H1 (cell line): ENCODE measurements around the gene MYLK. TPM values are rescaled to one million over a fixed set of nuclear protein-coding genes. Genes with fewer than 3 reads are reported as not detected.

Experiments
- EGR1 ChIP-seq: IDR thresholded peaks from 2 replicates; pipeline ENCODE4 v1.6.1; 2011; ENCODE audit warnings: low read depth, low read length, borderline replicate concordance
- HDAC6 ChIP-seq: IDR thresholded peaks from one replicate; pipeline ENCODE4 v1.7.1; 2012; ENCODE audit warnings: low read depth, mild to moderate bottlenecking, inconsistent platforms, low read length, moderate library complexity
- JUND ChIP-seq: IDR thresholded peaks from 2 replicates; pipeline ENCODE4 v1.6.1; 2011; ENCODE audit warnings: mild to moderate bottlenecking, improper control_type of control experiment, low read length
- RNF2 ChIP-seq: fragments of 200-900, 300-1000 bp; sonication (generic); IDR thresholded peaks from 2 replicates; pipeline ENCODE4 v1.7.1; 2016; ENCODE audit warnings: borderline replicate concordance, low read depth, mild to moderate bottlenecking, antibody characterized with exemption, low read length; ENCODE audit not compliant: poor library complexity, severe bottlenecking; ENCODE audit errors: missing control alignments
- SAP30 ChIP-seq: fragments of 300-600 bp; sonication (generic); IDR thresholded peaks from 2 replicates; pipeline ENCODE4 v1.7.1; 2012; ENCODE audit warnings: low read length, moderate library complexity, mild to moderate bottlenecking, inconsistent platforms; ENCODE audit not compliant: insufficient read depth, insufficient replicate concordance
- SP4 ChIP-seq: IDR thresholded peaks from 2 replicates; pipeline ENCODE4 v1.6.1; 2012; ENCODE audit warnings: low read length, inconsistent platforms
- TAF7 ChIP-seq: optimal IDR thresholded peaks from 2 replicates; pipeline ENCODE3; 2011; ENCODE audit warnings: low read depth, mild to moderate bottlenecking, inconsistent platforms, low read length, moderate library complexity, borderline replicate concordance
- polyA plus RNA-seq, 7 experiments: library from polyadenylated mRNA; depleted of rRNA in 3 of 7; stranded (reverse) in 5 of 7; unstranded in 2 of 7; fragments of >200 nt in 5 of 7; fragments of 200-250 nt in 2 of 7; gene quantifications; 1 replicate in 5 of 7; 2 replicates in 1 of 7; 4 replicates in 1 of 7; pipeline versions ENCODE4 v1.2.1 to v1.2.3, GENCODE V29; 2011 to 2013; ENCODE audit warnings: missing spikeins in 2 of 7, mixed read lengths in 2 of 7
- total RNA-seq: library from RNA; stranded (reverse); fragmentation: NEBNext Ultra II Directional; extraction: Animal tissue kit (Norgen Biotek cat#: 25700); gene quantifications from 2 replicates; pipeline ENCODE4 v1.2.1, GENCODE V29; 2021

Gene MYLK
- total and polyA plus RNA-seq, 2 of the 8 experiments (the other 6 are each of a cell fraction or from before 2014, with no cell fraction given): 11.6 to 21.3 TPM

- no peak for TF ChIP-seq RNF2
- no peak for TF ChIP-seq TAF7
- TF ChIP-seq HDAC6: no peak
- TF ChIP-seq JUND: no peak
- TF ChIP-seq SAP30: no peak
- TF ChIP-seq EGR1: no peak
- TF ChIP-seq SP4: no peak
Observed at GRCh38 chr3:123606527-123606926, 277.6 kb downstream of the MYLK start (continued).
